CD4-positive, alpha-beta memory T cell (primary cell): ENCODE data around the gene ZBTB39. TPM values are rescaled to one million over a fixed set of nuclear protein-coding genes. Genes with fewer than 3 reads are reported as not detected.

Source experiments
- CTCF ChIA-PET: fragments of 350-600 bp; sonication (Branson Sonifier 250); formaldehyde crosslinking; loops from one replicate; lab custom pipeline; 2021; ENCODE audit warnings: inconsistent platforms; ENCODE audit not compliant: partially characterized antibody; lab: Charles Lee
- POLR2A ChIA-PET: fragments of 350-600 bp; sonication (Branson Sonifier 250); formaldehyde crosslinking; loops from one replicate; lab custom pipeline; 2021; ENCODE audit not compliant: partially characterized antibody; lab: Charles Lee
- DNase-seq, 5 donors: peaks; one replicate each; pipeline versions ENCODE4 v3.0.0 to v3.0.0-alpha.2; 2020 to 2022; ENCODE audit warnings: mixed read lengths in 1 of 5
- H3K27ac ChIP-seq: one replicate; pipeline ENCODE4 v1.7.0; 2013; ENCODE audit warnings: low read depth, low read length
- H3K27me3 ChIP-seq: 2 replicates; pipeline ENCODE4 v1.7.0; 2013; ENCODE audit warnings: mild to moderate bottlenecking, low read length, moderate library complexity; ENCODE audit not compliant: insufficient read depth
- H3K36me3 ChIP-seq: 2 replicates; pipeline ENCODE4 v1.7.0; 2013; ENCODE audit warnings: mild to moderate bottlenecking, low read length, moderate library complexity; ENCODE audit not compliant: insufficient read depth
- H3K4me1 ChIP-seq: 2 replicates; pipeline ENCODE4 v1.7.0; 2013; ENCODE audit warnings: mild to moderate bottlenecking, low read length, moderate library complexity; ENCODE audit not compliant: insufficient read depth
- H3K4me3 ChIP-seq, 2 donors: one replicate each; pipeline ENCODE4 v1.7.0; 2013; ENCODE audit warnings: low read length in 2 of 2, mild to moderate bottlenecking in 1 of 2
- H3K9me3 ChIP-seq, 2 donors: one replicate each; pipeline ENCODE4 v1.7.0; 2013; ENCODE audit warnings: low read length in 2 of 2, control low read depth in 1 of 2; ENCODE audit not compliant: control insufficient read depth in 1 of 2
- H3K27ac Mint-ChIP-seq, 7 donors: one replicate each; pipeline ENCODE4 v1.8.0; 2020 to 2021; ENCODE audit warnings: mixed read lengths in 7 of 7, mild to moderate bottlenecking in 6 of 7, inconsistent platforms in 3 of 7, moderate library complexity in 3 of 7
- H3K27me3 Mint-ChIP-seq, 2 donors: one replicate each; pipeline ENCODE4 v1.8.0; 2020 to 2021; ENCODE audit warnings: mixed read lengths in 2 of 2
- H3K36me3 Mint-ChIP-seq, 2 donors: one replicate each; pipeline ENCODE4 v1.8.0; 2020 to 2021; ENCODE audit warnings: mixed read lengths in 2 of 2, inconsistent platforms in 1 of 2, mild to moderate bottlenecking in 1 of 2
- H3K4me1 Mint-ChIP-seq, 4 donors: one replicate each; pipeline ENCODE4 v1.8.0; 2020 to 2021; ENCODE audit warnings: mixed read lengths in 4 of 4, mild to moderate bottlenecking in 1 of 4
- H3K4me3 Mint-ChIP-seq, 8 donors: one replicate each; pipeline ENCODE4 v1.8.0; 2020 to 2021; ENCODE audit warnings: mixed read lengths in 8 of 8, mild to moderate bottlenecking in 7 of 8, moderate library complexity in 6 of 8, inconsistent platforms in 3 of 8
- H3K9me3 Mint-ChIP-seq, 8 donors: one replicate each; pipeline ENCODE4 v1.8.0; 2020 to 2021; ENCODE audit warnings: mixed read lengths in 8 of 8, mild to moderate bottlenecking in 5 of 8, inconsistent platforms in 3 of 8, moderate library complexity in 1 of 8
- intact Hi-C: fragments of 100-400 bp; cut with micrococcal nuclease; formaldehyde crosslinking; loops from one replicate; pipeline ENCODE4 v1.15.1; 2023
- polyA plus RNA-seq, 2 donors: library from polyadenylated mRNA; unstranded; fragments of 300-500 nt; fragmentation: Illumina TruSeq; gene quantifications; one replicate each; pipeline ENCODE4 v1.2.3, GENCODE V29; 2021
- total RNA-seq, 2 experiments: library from RNA; stranded (reverse); gene quantifications; one replicate each; pipeline ENCODE4 v1.2.3, GENCODE V29; 2021

Gene ZBTB39
- total and polyA plus RNA-seq, 4 experiments from 2014 or later = 0.98 to 12.2 (median 6.7) TPM

DNA sequence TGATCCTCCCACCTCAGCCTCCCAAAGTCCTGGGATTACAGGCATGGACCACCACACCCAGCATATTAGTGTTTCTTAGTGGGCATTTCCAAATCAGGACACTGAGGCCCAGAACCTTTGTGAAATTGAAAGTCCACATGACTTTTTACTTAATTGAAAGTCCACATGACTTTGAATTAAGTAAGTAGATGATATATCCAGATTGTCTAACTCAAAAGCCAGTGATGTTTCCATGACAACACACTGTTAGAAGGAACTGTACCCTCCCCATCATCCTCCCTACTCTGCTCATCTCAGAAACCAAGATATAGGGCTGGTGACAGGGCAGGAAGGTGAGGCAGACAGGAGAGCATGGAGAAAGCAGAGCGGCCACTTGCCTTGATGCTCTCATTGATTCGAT, 36.3 kb upstream of the ZBTB39 start:
- Mint-ChIP-seq H3K4me1 (peaks cover 10 to 19% (median 14%) of the 10 kb centered on the region in 4 donors), H3K27me3 (peaks cover 0 to 3% of the 10 kb centered on the region in 2 donors), H3K36me3 (no peaks in the 10 kb centered on the region), H3K4me3 (no peak overlapping the region), H3K27ac (no peak overlapping the region), H3K9me3 (no peaks in the 10 kb centered on the region)
- ChIA-PET CTCF (no interaction called here), POLR2A (no interaction called here)
- Histone ChIP-seq H3K4me1 (peaks cover 12% of the 10 kb centered on the region), H3K27me3 (no peaks in the 10 kb centered on the region), H3K36me3 (no peaks in the 10 kb centered on the region), H3K9me3 (no peaks in the 10 kb centered on the region), H3K4me3 (no peak overlapping the region), H3K27ac (no peak overlapping the region)
- DNase-seq = no peak
- intact Hi-C loops = no loop called here

DNA sequence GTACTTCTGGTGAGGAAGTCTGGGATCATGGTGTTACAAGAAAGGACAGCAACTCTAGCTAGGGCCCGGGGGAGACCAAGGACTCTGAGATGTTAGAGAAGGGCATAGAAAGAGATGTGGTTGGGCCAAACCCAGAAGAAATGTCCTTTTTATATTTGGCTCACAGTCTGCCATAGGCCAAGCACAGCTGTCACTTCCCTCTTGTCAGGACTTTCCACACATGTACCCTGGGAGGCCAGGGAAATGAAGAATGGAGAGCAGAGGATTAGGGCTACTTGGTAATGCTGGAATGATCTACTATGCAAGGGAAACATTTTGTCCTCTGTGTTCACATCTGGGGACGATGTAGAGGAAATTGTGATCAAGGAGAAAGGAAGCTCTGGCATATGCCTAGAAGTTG, 34.4 kb upstream of the ZBTB39 start:
- DNase-seq = no peak
- intact Hi-C loops = no loop called here
- Histone ChIP-seq H3K4me1 (no peaks in the 10 kb centered on the region), H3K36me3 (no peaks in the 10 kb centered on the region), H3K27ac (no peak overlapping the region), H3K4me3 (no peak overlapping the region), H3K9me3 (no peaks in the 10 kb centered on the region), H3K27me3 (no peaks in the 10 kb centered on the region)
- Mint-ChIP-seq H3K27ac (no peak overlapping the region), H3K9me3 (no peaks in the 10 kb centered on the region), H3K27me3 (peaks cover 2 to 3% of the 10 kb centered on the region in 2 donors), H3K36me3 (no peaks in the 10 kb centered on the region), H3K4me3 (no peak overlapping the region), H3K4me1 (peaks cover 0 to 2% (median under 1%) of the 10 kb centered on the region in 4 donors)
- ChIA-PET POLR2A (interaction anchor here (0.8 kb wide), 1 partner anchor 28 kb away, joined by 3 read pairs; no protein-coding TSS in a partner anchor), CTCF (interaction anchor here (1.1 to 1.6 kb wide), 2 partner anchors 8 to 28 kb away, joined by 3 to 4 read pairs; no protein-coding TSS in a partner anchor)

GRCh38 chr12:57040211-57040610, 33.9 kb upstream of the ZBTB39 start:
- DNase-seq = no peak
- Mint-ChIP-seq H3K27me3 (peaks cover 3 to 4% of the 10 kb centered on the region in 2 donors), H3K9me3 (no peaks in the 10 kb centered on the region), H3K36me3 (no peaks in the 10 kb centered on the region), H3K27ac (peak overlapping the region in 1 of 7 donors; percentile 17), H3K4me3 (no peak overlapping the region), H3K4me1 (peaks cover 0 to 2% (median 0%) of the 10 kb centered on the region in 4 donors)
- intact Hi-C loops = no loop called here
- no peak overlapping the region for H3K4me3 ChIP-seq
- CTCF ChIA-PET = interaction anchor here (1.6 kb wide), 1 partner anchor 8 kb away, joined by 3 read pairs; no protein-coding TSS in a partner anchor
- POLR2A ChIA-PET = interaction anchor here (0.8 kb wide), 1 partner anchor 28 kb away, joined by 3 read pairs; no protein-coding TSS in a partner anchor
- H3K4me1 ChIP-seq = no peaks in the 10 kb centered on the region
- H3K27ac ChIP-seq = no peak overlapping the region
- H3K27me3 ChIP-seq = no peaks in the 10 kb centered on the region
- H3K9me3 ChIP-seq = no peaks in the 10 kb centered on the region
- H3K36me3 ChIP-seq = no peaks in the 10 kb centered on the region

DNA sequence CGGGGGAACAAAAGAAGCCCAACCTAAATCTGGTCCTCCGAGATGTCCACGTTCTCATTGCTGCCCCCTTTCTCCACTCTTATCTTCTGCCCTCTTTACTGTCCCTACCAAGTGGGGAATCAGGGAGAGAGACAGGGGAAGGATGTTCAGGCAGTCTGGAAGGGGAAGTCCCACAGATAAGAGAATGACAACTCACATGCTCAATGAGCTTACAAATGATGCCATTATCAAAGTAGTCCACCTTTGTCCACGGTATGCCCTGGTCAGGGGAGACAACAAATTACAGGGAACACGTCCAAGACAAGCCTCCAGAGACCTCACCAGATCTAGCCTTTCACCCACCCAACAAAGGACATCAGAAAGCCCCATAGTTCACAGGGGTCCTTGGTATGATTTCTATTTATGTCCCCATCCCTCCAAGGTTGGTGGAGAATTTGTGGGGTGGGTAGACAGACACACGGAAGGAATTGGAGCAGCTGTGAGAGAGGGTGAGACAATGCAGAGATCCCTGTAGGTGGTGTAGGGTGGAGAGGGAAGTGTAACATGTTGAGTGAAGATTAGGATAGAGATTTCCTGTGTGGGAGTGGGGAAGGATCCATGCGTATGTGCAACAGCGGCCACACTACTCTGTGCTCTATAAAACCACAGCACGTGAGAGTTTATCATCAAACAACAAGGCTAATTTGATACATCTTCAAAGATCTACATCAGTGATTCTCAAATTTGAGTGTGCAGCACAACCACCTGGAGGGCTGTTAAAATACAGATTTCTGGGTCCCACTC, 32.9 kb upstream of the ZBTB39 start:
- Mint-ChIP-seq H3K27ac (peak overlapping the region in 1 of 7 donors; percentile 2), H3K4me1 (peaks cover 0 to 2% (median 0%) of the 10 kb centered on the region in 4 donors), H3K36me3 (no peaks in the 10 kb centered on the region), H3K27me3 (peaks cover 3 to 4% of the 10 kb centered on the region in 2 donors), H3K9me3 (no peaks in the 10 kb centered on the region), H3K4me3 (no peak overlapping the region)
- Histone ChIP-seq H3K9me3 (no peaks in the 10 kb centered on the region), H3K4me1 (no peaks in the 10 kb centered on the region), H3K27me3 (no peaks in the 10 kb centered on the region), H3K4me3 (no peak overlapping the region), H3K36me3 (no peaks in the 10 kb centered on the region), H3K27ac (no peak overlapping the region)
- intact Hi-C loops = no loop called here
- ChIA-PET CTCF (interaction anchor here (1.3 to 1.6 kb wide), 2 partner anchors 9 to 31 kb away, joined by 3 to 4 read pairs; no protein-coding TSS in a partner anchor), POLR2A (no interaction called here)
- no peak for DNase-seq

DNA sequence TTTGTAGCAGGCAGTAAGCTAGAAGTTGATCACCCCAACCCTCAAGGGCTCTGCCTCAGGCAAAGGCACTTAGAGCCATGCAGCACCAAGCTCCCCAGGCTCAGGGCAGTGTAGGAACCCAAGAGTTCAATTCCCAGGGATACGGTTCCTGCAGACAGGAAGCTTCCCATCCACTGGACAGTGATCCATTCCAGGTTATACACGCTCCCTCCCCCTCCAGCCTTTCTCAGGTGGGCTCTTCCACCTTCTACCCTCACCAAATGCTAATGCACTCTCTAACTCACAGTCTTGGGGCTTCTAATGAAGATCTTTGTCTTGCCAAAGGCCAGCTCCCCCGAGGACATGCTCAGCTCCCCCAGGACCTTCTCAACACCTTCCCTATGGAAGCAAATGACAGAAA, 30.9 kb upstream of the ZBTB39 start:
- no peaks in the 10 kb centered on the region for H3K9me3 Mint-ChIP-seq
- H3K27ac Mint-ChIP-seq = no peak overlapping the region
- no peak overlapping the region for H3K27ac ChIP-seq
- no peak for DNase-seq
- no peaks in the 10 kb centered on the region for H3K27me3 ChIP-seq
- POLR2A ChIA-PET = no interaction called here
- no peaks in the 10 kb centered on the region for H3K36me3 Mint-ChIP-seq
- intact Hi-C loops = no loop called here
- H3K4me3 ChIP-seq = no peak overlapping the region
- no peak overlapping the region for H3K4me3 Mint-ChIP-seq
- no peaks in the 10 kb centered on the region for H3K36me3 ChIP-seq
- H3K27me3 Mint-ChIP-seq = peaks cover 3 to 4% of the 10 kb centered on the region in 2 donors
- no peaks in the 10 kb centered on the region for H3K9me3 ChIP-seq
- H3K4me1 Mint-ChIP-seq = peaks cover 0 to 4% (median under 1%) of the 10 kb centered on the region in 4 donors
- H3K4me1 ChIP-seq = no peaks in the 10 kb centered on the region
- CTCF ChIA-PET = interaction anchor here (1.1 to 1.2 kb wide), 2 partner anchors 26 to 33 kb away, joined by 3 read pairs; no protein-coding TSS in a partner anchor

DNA sequence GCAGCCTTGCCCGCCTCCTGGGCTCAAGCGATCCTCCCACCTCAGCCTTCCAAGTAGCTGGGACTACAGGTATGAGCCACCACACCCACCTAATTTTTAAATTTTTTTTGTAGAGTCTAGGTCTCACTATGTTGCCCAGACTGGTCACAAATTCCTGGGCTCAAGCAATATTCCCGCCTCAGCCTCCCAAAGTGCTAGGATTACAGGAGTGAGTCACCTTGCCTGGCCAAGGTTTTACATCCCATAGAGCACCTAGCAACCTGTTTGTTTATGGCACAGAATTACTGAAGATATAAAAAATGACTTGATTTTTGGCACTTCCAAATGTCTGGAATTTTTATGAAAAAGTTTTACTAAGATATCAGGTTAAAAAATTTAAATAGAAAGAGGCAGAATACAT, 27.1 kb upstream of the ZBTB39 start:
- Mint-ChIP-seq H3K27ac (no peak overlapping the region), H3K9me3 (no peaks in the 10 kb centered on the region), H3K27me3 (peaks cover 0 to 4% of the 10 kb centered on the region in 2 donors), H3K36me3 (no peaks in the 10 kb centered on the region), H3K4me3 (no peak overlapping the region), H3K4me1 (peaks cover 15 to 24% (median 19%) of the 10 kb centered on the region in 4 donors)
- ChIA-PET CTCF (interaction anchor here (1.4 kb wide), 1 partner anchor 22 kb away, joined by 5 read pairs; no protein-coding TSS in a partner anchor), POLR2A (no interaction called here)
- H3K4me1 ChIP-seq = peaks cover 14% of the 10 kb centered on the region
- no peaks in the 10 kb centered on the region for H3K36me3 ChIP-seq
- no peak for DNase-seq
- intact Hi-C loops = no loop called here
- no peak overlapping the region for H3K27ac ChIP-seq
- H3K9me3 ChIP-seq = no peaks in the 10 kb centered on the region
- no peak overlapping the region for H3K4me3 ChIP-seq
- H3K27me3 ChIP-seq = no peaks in the 10 kb centered on the region

DNA sequence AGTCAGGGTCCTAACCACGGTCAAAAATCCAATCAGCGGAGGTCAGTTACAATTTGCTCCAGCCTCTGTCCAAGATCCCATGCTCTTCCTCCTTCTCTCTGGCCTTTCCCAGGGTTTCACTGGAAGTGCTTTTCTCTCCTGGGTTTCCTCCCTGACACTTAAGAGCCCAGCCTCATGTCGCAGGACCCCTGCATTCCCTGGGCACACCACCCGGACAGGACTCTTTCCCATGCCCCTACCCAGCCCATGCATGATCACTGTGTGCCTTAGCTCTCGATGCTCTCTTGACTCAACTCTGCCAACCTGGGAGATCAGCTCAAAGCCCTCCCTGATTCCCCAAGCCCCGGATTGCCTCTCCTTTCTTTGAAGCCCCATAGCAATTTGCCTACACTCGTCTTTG, 25.4 kb upstream of the ZBTB39 start:
- Mint-ChIP-seq H3K4me1 (peaks cover 23 to 35% (median 29%) of the 10 kb centered on the region in 4 donors), H3K27me3 (peaks cover 0 to 2% of the 10 kb centered on the region in 2 donors), H3K27ac (peak overlapping the region in 4 of 7 donors; percentile 53 to 71 (median 56)), H3K9me3 (peaks cover 0 to 2% (median 0%) of the 10 kb centered on the region in 8 donors), H3K36me3 (no peaks in the 10 kb centered on the region), H3K4me3 (no peak overlapping the region)
- Histone ChIP-seq H3K4me1 (peaks cover 29% of the 10 kb centered on the region), H3K36me3 (no peaks in the 10 kb centered on the region), H3K27ac (no peak overlapping the region), H3K9me3 (no peaks in the 10 kb centered on the region), H3K27me3 (no peaks in the 10 kb centered on the region), H3K4me3 (no peak overlapping the region)
- POLR2A ChIA-PET = interaction anchor here (0.6 to 1.0 kb wide), 2 partner anchors 29 to 81 kb away, joined by 3 to 4 read pairs; no protein-coding TSS in a partner anchor
- intact Hi-C loops = no loop called here
- no peak for DNase-seq
- CTCF ChIA-PET = interaction anchor here (0.9 to 2.7 kb wide), 6 partner anchors 10 to 80 kb away, joined by 3 to 18 read pairs (median 4); partner anchors contain the start of genes MYO1A and STAT6
